Caki2 (cell line): ENCODE data around the gene MOGAT1. TPM values are rescaled to one million over a fixed set of nuclear protein-coding genes. Genes with fewer than 3 reads are reported as not detected.
"Not testable (repeated sequence)": the region's sequence is repeated elsewhere in the genome, so short reads cannot be mapped to it uniquely, and the experiment has no call there.

ENCODE experiments used
- DNase-seq: peaks from one replicate; pipeline ENCODE4 v3.0.0-alpha.2; 2015; ENCODE audit warnings: low read depth
- in situ Hi-C: cut with HindIII; loops from 2 replicates; pipeline ENCODE4 v1.10.0; 2016; ENCODE audit warnings: low sequenced_read_pairs, low pct_unique_long_range_greater_than_20kb, mixed read lengths
- total RNA-seq: library from RNA; depleted of rRNA; stranded (reverse); fragments of >200 nt; shearing (Covaris generic); gene quantifications from 2 replicates; pipeline ENCODE4 v1.2.3, GENCODE V29; 2014; ENCODE audit warnings: low replicate concordance; rRNA removed

The MOGAT1 gene
- total RNA-seq, 1 experiment from 2014 or later: not detected

DNA sequence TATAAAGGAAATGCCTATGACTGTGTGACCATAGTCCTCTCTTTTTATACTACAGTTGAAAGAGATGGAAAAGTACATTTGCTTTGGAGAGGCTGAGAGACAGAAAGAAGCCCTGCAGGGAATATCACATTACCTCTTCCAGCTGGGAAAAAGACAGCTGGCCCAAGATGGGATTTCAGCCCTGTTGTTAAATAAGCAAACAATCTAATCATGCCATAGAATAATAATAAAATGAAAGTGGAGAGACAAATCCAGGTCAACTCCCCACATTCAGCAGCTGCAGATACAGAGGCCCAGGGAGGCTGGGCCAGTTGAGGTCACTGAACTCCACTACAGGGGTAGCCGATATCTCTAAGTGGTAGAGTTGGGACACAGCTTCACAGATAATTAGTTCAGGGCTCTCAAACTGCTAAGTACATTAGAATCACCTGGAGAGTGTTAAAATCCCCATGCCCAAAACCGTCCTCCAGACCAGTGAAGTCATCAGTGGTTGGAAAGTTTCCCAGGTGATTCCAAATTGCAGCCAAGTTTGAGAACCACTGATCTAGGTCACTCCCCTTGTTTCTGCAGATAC is 81.9 kb downstream of the MOGAT1 start:
- DNase-seq: no peak
- in situ Hi-C loops: no loop called here

DNA sequence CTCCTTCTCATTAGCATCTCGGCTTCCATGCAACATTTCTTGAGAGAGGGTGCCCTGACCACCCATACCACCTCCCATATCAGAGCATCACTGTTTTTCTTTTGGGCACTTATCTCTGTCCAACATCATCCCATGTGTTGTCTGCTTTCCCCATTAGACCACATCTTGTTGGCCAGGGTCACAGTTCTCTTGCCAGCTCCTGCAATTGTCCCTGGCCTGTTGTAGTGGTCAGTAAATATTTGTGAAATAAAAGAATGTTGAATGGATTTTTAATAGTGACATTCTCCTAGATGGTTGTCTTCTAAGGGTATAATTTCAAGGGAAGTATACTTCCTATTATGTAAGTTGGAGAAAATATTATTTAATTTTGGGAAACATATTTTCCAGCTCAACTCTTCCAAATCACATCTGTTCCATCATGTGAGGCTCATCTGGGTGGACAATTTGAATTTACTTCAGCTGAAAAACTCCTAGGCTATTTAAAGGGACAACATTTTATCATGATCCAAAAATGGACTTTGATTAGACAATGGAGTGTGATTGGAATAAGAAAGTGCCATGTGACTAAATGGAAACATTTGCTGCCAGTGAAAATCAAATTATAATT is 83.0 kb downstream of the MOGAT1 start:
- in situ Hi-C loops: no loop called here
- DNase-seq: no peak

GRCh38 chr2:222755593-222755992 is 84.1 kb downstream of the MOGAT1 start:
- DNase-seq, in situ Hi-C loops: not testable (repeated sequence)

GRCh38 chr2:222756362-222756831 is 84.9 kb downstream of the MOGAT1 start:
- in situ Hi-C loops: no loop called here
- no peak for DNase-seq

- DNase-seq: peak; percentile 21
- in situ Hi-C loops: no loop called here
These were observed 85.6 kb downstream of the MOGAT1 start for GRCh38 chr2:222756951-222757650.

Other genes starting within 250 kb of the MOGAT1 start
- gene SGPP2, start 247.1 kb upstream of the MOGAT1 start, total RNA-seq: 7.5 and 8.1 TPM in 2 replicates
- 1.6 and 3.4 TPM in 2 replicates for gene FARSB, start 15.6 kb upstream of the MOGAT1 start, total RNA-seq
- 100 and 171 TPM in 2 replicates for gene ACSL3, start 189.4 kb downstream of the MOGAT1 start, total RNA-seq